NCI-H69 (cell line): ENCODE measurements around the gene RRAS2.
A peak's percentile ranks its signal among the peaks of the same experiment; 100 is the strongest.
"Not testable (repeated sequence)": the region's sequence is repeated elsewhere in the genome, so short reads cannot be mapped to it uniquely, and the experiment has no call there.

Experiments used
- DNase-seq: peaks from one replicate; lab custom pipeline; 2025; lab: John Stamatoyannopoulos, UW

RRAS2 gene

GRCh38 chr11:14258221-14258935 is 100.6 kb downstream of the RRAS2 start:
- no peak for DNase-seq

GRCh38 chr11:14255238-14255534 is 103.8 kb downstream of the RRAS2 start:
- DNase-seq = no peak

GRCh38 chr11:14254533-14255237 is 104.3 kb downstream of the RRAS2 start:
- DNase-seq = no peak

- no peak for DNase-seq
Observed at GRCh38 chr11:14253840-14254239, 105.1 kb downstream of the RRAS2 start.

DNA sequence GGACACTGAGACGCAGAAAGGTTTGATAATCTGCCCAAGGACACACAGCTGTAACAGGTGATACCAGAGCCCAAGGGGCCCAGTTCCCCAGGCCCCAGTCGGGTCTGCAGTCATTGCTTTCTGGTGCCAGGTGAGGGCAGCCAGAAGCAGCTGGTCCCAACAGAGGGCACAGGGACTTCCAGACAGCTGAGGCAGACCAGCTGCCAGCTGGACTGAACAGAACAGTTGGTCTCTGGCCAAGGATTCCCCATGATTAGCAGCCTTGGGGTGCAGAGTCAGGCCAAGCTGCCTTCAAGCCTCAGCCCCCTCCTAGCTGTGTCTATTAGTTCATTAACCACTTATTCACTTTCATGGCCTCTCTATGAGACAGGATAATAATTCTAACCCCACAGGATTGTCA is 105.6 kb downstream of the RRAS2 start:
- DNase-seq = peak; percentile 18

DNA sequence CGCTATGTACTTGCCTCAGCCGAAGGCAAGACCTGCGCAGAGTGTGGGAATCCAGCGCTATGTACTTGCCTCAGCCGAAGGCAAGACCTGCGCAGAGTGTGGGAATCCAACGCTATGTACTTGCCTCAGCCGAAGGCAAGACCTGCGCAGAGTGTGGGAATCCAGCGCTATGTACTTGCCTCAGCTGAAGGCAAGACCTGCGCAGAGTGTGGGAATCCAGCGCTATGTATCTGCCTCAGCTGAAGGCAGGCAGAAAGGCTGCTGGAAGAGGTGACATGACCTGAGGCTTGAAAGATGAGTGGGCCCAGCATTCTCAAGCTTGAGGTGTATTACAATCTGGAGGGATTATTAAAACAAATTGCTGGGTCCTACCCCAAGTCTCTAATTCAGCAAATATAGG is 106.5 kb downstream of the RRAS2 start:
- DNase-seq = not testable (repeated sequence)

DNA sequence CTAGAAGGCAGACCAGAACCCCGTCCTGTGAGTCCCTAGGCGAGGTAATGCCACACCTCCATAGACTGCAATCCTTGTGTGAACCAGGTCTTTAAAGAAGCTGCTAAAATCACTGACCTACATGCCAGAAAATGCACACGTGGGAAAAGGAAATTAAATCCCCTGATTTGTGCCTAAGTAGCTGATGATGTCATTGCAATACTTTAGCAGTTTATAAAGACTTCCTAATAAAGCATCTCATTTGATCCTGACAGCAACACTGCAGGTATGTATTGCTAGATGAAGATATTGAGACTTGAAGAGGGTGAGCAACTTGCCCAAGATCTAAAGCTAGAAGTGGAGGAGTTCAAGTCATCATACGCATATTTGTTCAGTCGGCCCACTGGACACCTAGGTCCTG is 107.2 kb downstream of the RRAS2 start:
- DNase-seq = no peak

GRCh38 chr11:14249121-14249963 is 109.6 kb downstream of the RRAS2 start:
- DNase-seq = peak; percentile 76

- peak; percentile 39 for DNase-seq
Observed at GRCh38 chr11:14248580-14248981, 110.4 kb downstream of the RRAS2 start.

DNA sequence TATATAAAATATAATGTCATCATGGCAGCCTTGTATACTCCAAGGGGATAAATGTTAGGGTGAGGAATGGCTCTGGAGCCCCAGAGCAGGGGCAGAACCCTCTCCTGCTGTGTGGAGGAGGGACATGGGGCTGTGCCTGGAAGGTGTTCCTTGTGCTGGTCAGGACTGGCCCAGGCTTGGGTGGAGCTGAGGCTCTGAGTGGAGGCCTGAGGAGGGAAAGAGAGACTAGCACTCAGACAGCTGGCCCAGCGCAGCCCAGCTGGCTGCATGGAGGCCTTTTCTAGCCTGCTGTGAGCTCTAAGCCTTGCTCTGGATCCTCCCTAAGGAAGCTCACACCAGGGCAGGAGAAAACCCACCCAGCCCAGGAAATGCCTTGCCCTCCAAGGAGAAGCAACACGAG is 113.5 kb downstream of the RRAS2 start:
- no peak for DNase-seq

- DNase-seq = no peak
Observed at GRCh38 chr11:14244926-14245325, 114.1 kb downstream of the RRAS2 start.

DNA sequence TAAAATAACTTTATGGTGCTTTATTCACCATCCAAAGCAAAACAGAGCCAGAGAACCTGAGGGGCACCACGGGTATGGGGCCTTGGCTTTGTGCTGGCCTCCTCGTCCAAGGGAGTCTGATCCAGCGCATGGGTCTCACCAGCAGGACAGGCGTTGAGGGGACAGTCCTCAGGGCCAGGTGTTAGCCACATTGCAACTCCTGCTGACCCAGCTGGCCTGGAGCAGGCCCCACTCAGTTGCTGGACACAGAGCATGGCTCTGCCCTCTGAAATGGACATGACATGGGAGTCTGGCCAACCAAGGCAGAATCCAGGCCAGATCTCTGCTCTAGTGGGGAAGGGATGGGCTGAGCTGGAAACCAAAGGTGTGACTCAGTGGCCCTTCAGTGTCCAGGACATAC is 116.2 kb downstream of the RRAS2 start:
- no peak for DNase-seq

- no peak for DNase-seq
Observed at GRCh38 chr11:14242187-14242586, 116.8 kb downstream of the RRAS2 start.

DNA sequence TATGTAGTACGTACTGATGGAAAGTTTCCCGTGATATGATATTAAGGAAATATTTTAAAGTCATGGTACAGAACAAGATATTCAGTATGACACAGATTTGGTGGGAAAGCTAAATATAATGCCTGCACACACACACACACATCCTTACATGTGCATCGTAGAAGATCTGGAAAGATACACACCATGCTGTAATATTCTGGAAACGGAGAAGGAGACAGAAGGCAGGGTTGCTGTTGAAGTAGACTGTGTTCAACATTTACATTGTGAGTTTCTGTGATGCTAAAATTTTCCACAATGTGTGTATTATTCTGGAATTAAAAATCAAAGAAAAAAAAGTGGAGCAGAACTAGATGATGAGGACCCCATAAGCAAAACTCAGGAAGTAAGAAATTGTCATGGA is 118.0 kb downstream of the RRAS2 start:
- DNase-seq = no peak

- no peak for DNase-seq
Observed at GRCh38 chr11:14240221-14240620, 118.8 kb downstream of the RRAS2 start.

GRCh38 chr11:14237444-14237961 is 121.5 kb downstream of the RRAS2 start:
- DNase-seq = no peak

- DNase-seq = no peak
Observed at GRCh38 chr11:14235701-14236100, 123.3 kb downstream of the RRAS2 start.

GRCh38 chr11:14234446-14234845 is 124.5 kb downstream of the RRAS2 start:
- DNase-seq = no peak

- DNase-seq = peak; percentile 17
Observed at GRCh38 chr11:14232652-14233051, 126.3 kb downstream of the RRAS2 start.

- no peak for DNase-seq
Observed at GRCh38 chr11:14230407-14230806, 128.6 kb downstream of the RRAS2 start.

DNA sequence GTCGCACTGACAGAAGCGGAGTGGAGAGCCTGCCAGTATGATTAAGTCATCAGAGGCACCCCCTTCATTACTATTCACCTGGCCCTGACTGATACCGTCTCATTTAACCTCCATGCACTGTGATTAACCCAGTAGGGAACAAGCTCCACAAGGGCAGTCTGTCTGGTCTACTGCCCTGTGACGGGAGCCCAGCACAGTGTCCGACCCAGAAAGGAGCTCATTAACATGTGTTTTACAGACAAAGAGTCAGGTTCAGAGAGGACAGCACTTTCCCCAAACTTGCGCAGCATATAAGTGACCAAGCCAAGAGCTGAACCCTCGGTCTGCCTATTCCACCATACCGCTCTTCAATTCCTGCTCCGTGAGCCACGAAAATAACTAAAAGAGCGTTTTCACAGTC is 129.5 kb downstream of the RRAS2 start:
- no peak for DNase-seq

- DNase-seq = no peak
Observed at GRCh38 chr11:14228356-14228755, 130.6 kb downstream of the RRAS2 start.
